ENCODE measurements around the gene STMP1.
"Not testable (repeated sequence)": the region's sequence is repeated elsewhere in the genome, so short reads cannot be mapped to it uniquely, and the experiment has no call there.

STMP1 gene

GRCh38 chr7:135659159-135659846, 3.0 kb upstream of the STMP1 start:
- no peak for TF ChIP-seq Cebpa-rat (IDR thresholded peaks at IDR 0.05)
- H3K4me2 ChIP-seq = peak overlapping the region in 7 of 11 experiments; percentile 14 to 71 (median 39); a peak in 10 of 22 replicates
- peak overlapping the region in 1 of 11 experiments; percentile 59; a peak in 2 of 22 replicates for H3K9ac ChIP-seq
- peaks cover 0 to 1% (median 0%) of the 10 kb centered on the region in 11 experiments; a peak in 1 of 22 replicates for H3K36me3 ChIP-seq
- H3K4me1 ChIP-seq = peaks cover 18 to 37% (median 28%) of the 10 kb centered on the region in 10 experiments
- no peaks in the 10 kb centered on the region for H3K9me3 ChIP-seq (replicated peaks in 1 of 11)
- H4K20me1 ChIP-seq = no peaks in the 10 kb centered on the region
- H3K27ac ChIP-seq = peak overlapping the region in 6 of 11 experiments; percentile 15 to 81 (median 44); a peak in 8 of 22 replicates
- H3K4me3 ChIP-seq = no peak overlapping the region
- no peaks in the 10 kb centered on the region for H3K27me3 ChIP-seq

GRCh38 chr7:135661311-135662122, 797 bp upstream of the STMP1 start:
- no peaks in the 10 kb centered on the region for H3K9me3 ChIP-seq (replicated peaks in 1 of 11)
- peak overlapping the region; percentile 76 to 91 (median 86) for H3K4me2 ChIP-seq
- peak overlapping the region; percentile 83 to 97 (median 93); a peak in 21 of 22 replicates for H3K9ac ChIP-seq
- H3K4me3 ChIP-seq = peak overlapping the region; percentile 64 to 99 (median 86); a peak in 19 of 20 replicates
- peaks cover 0 to 6% (median 0%) of the 10 kb centered on the region in 11 experiments; a peak in 2 of 22 replicates for H4K20me1 ChIP-seq
- peak in 4 of 11 experiments; percentile 26 to 79 (median 40); a peak in 4 of 22 replicates for TF ChIP-seq Cebpa-rat (IDR thresholded peaks at IDR 0.05)
- peaks cover 20 to 59% (median 40%) of the 10 kb centered on the region in 10 experiments for H3K4me1 ChIP-seq
- no peaks in the 10 kb centered on the region for H3K27me3 ChIP-seq
- H3K27ac ChIP-seq = peak overlapping the region; percentile 23 to 95 (median 91); a peak in 21 of 22 replicates
- peaks cover 0 to 23% (median 7%) of the 10 kb centered on the region in 11 experiments; a peak in 7 of 22 replicates for H3K36me3 ChIP-seq

- Histone ChIP-seq H3K9me3 (replicated peaks in 1 of 11) (no peaks in the 10 kb centered on the region), H3K27ac (peak overlapping the region; percentile 23 to 95 (median 91); a peak in 21 of 22 replicates), H4K20me1 (peaks cover 0 to 6% (median 0%) of the 10 kb centered on the region in 11 experiments; a peak in 4 of 22 replicates), H3K4me1 (peaks cover 20 to 64% (median 45%) of the 10 kb centered on the region in 10 experiments), H3K36me3 (peaks cover 0 to 27% (median 7%) of the 10 kb centered on the region in 11 experiments; a peak in 7 of 22 replicates), H3K4me2 (peak overlapping the region; percentile 76 to 91 (median 86)), H3K4me3 (peak overlapping the region; percentile 64 to 99 (median 86); a peak in 19 of 20 replicates), H3K27me3 (no peaks in the 10 kb centered on the region), H3K9ac (peak overlapping the region; percentile 83 to 97 (median 93); a peak in 21 of 22 replicates)
- TF ChIP-seq Cebpa-rat (IDR thresholded peaks at IDR 0.05) = no peak
Measured at GRCh38 chr7:135662123-135662372, 266 bp upstream of the STMP1 start.

- H3K27ac ChIP-seq = peak overlapping the region in 6 of 11 experiments; percentile 83 to 93 (median 90); a peak in 10 of 22 replicates
- peak overlapping the region in 6 of 10 experiments; percentile 81 to 99 (median 86); a peak in 5 of 20 replicates for H3K4me3 ChIP-seq
- no peak for TF ChIP-seq Cebpa-rat (IDR thresholded peaks at IDR 0.05)
- peak overlapping the region in 8 of 11 experiments; percentile 83 to 97 (median 92); a peak in 9 of 22 replicates for H3K9ac ChIP-seq
- H4K20me1 ChIP-seq = peaks cover 0 to 6% (median 0%) of the 10 kb centered on the region in 11 experiments; a peak in 7 of 22 replicates
- H3K4me1 ChIP-seq = peaks cover 20 to 75% (median 48%) of the 10 kb centered on the region in 10 experiments
- H3K9me3 ChIP-seq (replicated peaks in 1 of 11) = peaks cover 0 to 14% (median 12%) of the 10 kb centered on the region in 11 experiments; a peak in 19 of 22 replicates
- H3K27me3 ChIP-seq = no peaks in the 10 kb centered on the region
- peaks cover 0 to 41% (median 20%) of the 10 kb centered on the region in 11 experiments; a peak in 17 of 22 replicates for H3K36me3 ChIP-seq
- peak overlapping the region; percentile 73 to 90 (median 86) for H3K4me2 ChIP-seq
Measured at GRCh38 chr7:135664046-135664589, 1.8 kb downstream of the STMP1 start.

GRCh38 chr7:135665042-135665441, 2.7 kb downstream of the STMP1 start:
- H3K36me3 ChIP-seq = peaks cover 0 to 45% (median 21%) of the 10 kb centered on the region in 11 experiments; a peak in 17 of 22 replicates
- H3K4me2 ChIP-seq = peak overlapping the region in 6 of 11 experiments; percentile 1 to 90 (median 81); a peak in 8 of 22 replicates
- H3K27ac ChIP-seq = no peak overlapping the region
- H3K9me3 ChIP-seq (replicated peaks in 1 of 11) = peaks cover 0 to 16% (median 13%) of the 10 kb centered on the region in 11 experiments; a peak in 19 of 22 replicates
- no peak overlapping the region for H3K4me3 ChIP-seq
- peak overlapping the region in 1 of 11 experiments; percentile 83; a peak in 1 of 22 replicates for H3K9ac ChIP-seq
- H3K27me3 ChIP-seq = no peaks in the 10 kb centered on the region
- no peak for TF ChIP-seq Cebpa-rat (IDR thresholded peaks at IDR 0.05)
- H4K20me1 ChIP-seq = peaks cover under 1 to 13% (median 7%) of the 10 kb centered on the region in 11 experiments; a peak in 12 of 22 replicates
- H3K4me1 ChIP-seq = peaks cover 20 to 72% (median 41%) of the 10 kb centered on the region in 10 experiments

- H3K27ac ChIP-seq = peak overlapping the region in 6 of 11 experiments; percentile 14 to 74 (median 52); a peak in 10 of 22 replicates
- 0 out of 22 replicates have a peak overlapping the region, but pooled peaks of 2 of the 11 experiments have one; percentile 3 to 7 for H3K9ac ChIP-seq
- H3K36me3 ChIP-seq = peaks cover 0 to 45% (median 21%) of the 10 kb centered on the region in 11 experiments; a peak in 17 of 22 replicates
- no peak for TF ChIP-seq Cebpa-rat (IDR thresholded peaks at IDR 0.05)
- H3K9me3 ChIP-seq (replicated peaks in 1 of 11) = peaks cover 0 to 16% (median 13%) of the 10 kb centered on the region in 11 experiments; a peak in 19 of 22 replicates
- H3K27me3 ChIP-seq = no peaks in the 10 kb centered on the region
- H3K4me2 ChIP-seq = peak overlapping the region in 6 of 11 experiments; percentile 11 to 89 (median 66); a peak in 10 of 22 replicates
- peaks cover 20 to 78% (median 42%) of the 10 kb centered on the region in 10 experiments for H3K4me1 ChIP-seq
- 0 out of 20 replicates have a peak overlapping the region, but pooled peaks of 1 of the 10 experiments have one; percentile 7 for H3K4me3 ChIP-seq
- peaks cover 5 to 24% (median 16%) of the 10 kb centered on the region in 11 experiments; a peak in 12 of 22 replicates for H4K20me1 ChIP-seq
Measured at GRCh38 chr7:135666156-135666555, 3.8 kb downstream of the STMP1 start.

GRCh38 chr7:135666846-135667245, 4.5 kb downstream of the STMP1 start:
- Histone ChIP-seq H3K4me3 (0 out of 20 replicates have a peak overlapping the region, but pooled peaks of 1 of the 10 experiments have one; percentile 7), H3K9me3 (replicated peaks in 1 of 11) (peaks cover 0 to 16% (median 13%) of the 10 kb centered on the region in 11 experiments; a peak in 19 of 22 replicates), H3K27me3 (no peaks in the 10 kb centered on the region), H3K9ac (0 out of 22 replicates have a peak overlapping the region, but pooled peaks of 1 of the 11 experiments have one; percentile 3), H4K20me1 (peaks cover 8 to 29% (median 21%) of the 10 kb centered on the region in 11 experiments; a peak in 12 of 22 replicates), H3K36me3 (peaks cover 0 to 45% (median 21%) of the 10 kb centered on the region in 11 experiments; a peak in 17 of 22 replicates), H3K4me2 (peak overlapping the region in 6 of 11 experiments; percentile 11 to 89 (median 66); a peak in 11 of 22 replicates), H3K4me1 (peaks cover 16 to 80% (median 38%) of the 10 kb centered on the region in 10 experiments), H3K27ac (peak overlapping the region in 5 of 11 experiments; percentile 19 to 74 (median 61); a peak in 10 of 22 replicates)
- TF ChIP-seq Cebpa-rat (IDR thresholded peaks at IDR 0.05) = no peak

- Histone ChIP-seq H3K4me1 (peaks cover 14 to 83% (median 35%) of the 10 kb centered on the region in 10 experiments), H3K36me3 (peaks cover 0 to 45% (median 21%) of the 10 kb centered on the region in 11 experiments; a peak in 17 of 22 replicates), H3K27ac (peak overlapping the region in 3 of 11 experiments; percentile 61 to 74 (median 68); a peak in 6 of 22 replicates), H3K9me3 (replicated peaks in 1 of 11) (peaks cover 0 to 16% (median 13%) of the 10 kb centered on the region in 11 experiments; a peak in 19 of 22 replicates), H3K4me2 (peak overlapping the region in 4 of 11 experiments; percentile 63 to 89 (median 73); a peak in 4 of 22 replicates), H4K20me1 (peaks cover 8 to 36% (median 21%) of the 10 kb centered on the region in 11 experiments; a peak in 12 of 22 replicates)
- not testable (repeated sequence) for H3K27me3 ChIP-seq, H3K4me3 ChIP-seq, H3K9ac ChIP-seq
Measured at GRCh38 chr7:135667626-135668025, 5.3 kb downstream of the STMP1 start.

GRCh38 chr7:135668852-135669395, 6.6 kb downstream of the STMP1 start:
- not testable (repeated sequence) for H3K4me3 ChIP-seq, H3K9ac ChIP-seq, H3K4me2 ChIP-seq, H3K27ac ChIP-seq, H3K27me3 ChIP-seq
- Histone ChIP-seq H3K9me3 (replicated peaks in 1 of 11) (peaks cover 0 to 16% (median 13%) of the 10 kb centered on the region in 11 experiments; a peak in 19 of 22 replicates), H3K36me3 (peaks cover 9 to 54% (median 27%) of the 10 kb centered on the region in 11 experiments), H4K20me1 (peaks cover 11 to 49% (median 21%) of the 10 kb centered on the region in 11 experiments; a peak in 13 of 22 replicates), H3K4me1 (peaks cover 4 to 76% (median 27%) of the 10 kb centered on the region in 10 experiments)

Data from BLaER1 treated with 17β-estradiol and CSF1 and Interleukin-3, amounts not matched to agents 10 nM and 100 nM (cell line).